Neural progenitor cell (in vitro differentiated cells): ENCODE data around the gene HCFC2. TPM values are rescaled to one million over a fixed set of nuclear protein-coding genes. Genes with fewer than 3 reads are reported as not detected.
A peak's percentile ranks its signal among the peaks of the same experiment; 100 is the strongest.

Experiments
- DNase-seq: peaks from one replicate; pipeline ENCODE4 v3.0.0-alpha.2; 2016; ENCODE audit warnings: low spot score
- H2AFZ ChIP-seq: fragments of 200-600 bp; sonication (generic); replicated peaks from 2 replicates; pipeline ENCODE4 v1.6.1; 2016; ENCODE audit warnings: antibody characterized with exemption
- H3F3A ChIP-seq: fragments of 200-600 bp; sonication (generic); 2 replicates; pipeline ENCODE4 v1.6.1; 2016; ENCODE audit warnings: antibody characterized with exemption, low read depth
- H3K27ac ChIP-seq: fragments of 200-600 bp; sonication (generic); 2 replicates; pipeline ENCODE4 v1.5.1; 2016; ENCODE audit warnings: mild to moderate bottlenecking
- H3K27me3 ChIP-seq: fragments of 200-600 bp; sonication (generic); 2 replicates; pipeline ENCODE4 v1.6.1; 2016; ENCODE audit warnings: mild to moderate bottlenecking, moderate library complexity
- H3K36me3 ChIP-seq: fragments of 200-600 bp; sonication (generic); 2 replicates; pipeline ENCODE4 v1.5.1; 2016
- H3K4me1 ChIP-seq: fragments of 200-600 bp; sonication (generic); 2 replicates; pipeline ENCODE4 v1.6.1; 2016; ENCODE audit warnings: mixed run types
- H3K4me2 ChIP-seq: fragments of 200-600 bp; sonication (generic); 2 replicates; pipeline ENCODE4 v1.6.1; 2016
- H3K4me3 ChIP-seq: fragments of 200-600 bp; sonication (generic); 2 replicates; pipeline ENCODE4 v1.5.1; 2016
- H3K79me2 ChIP-seq: fragments of 200-600 bp; sonication (generic); 2 replicates; pipeline ENCODE4 v1.6.1; 2016; ENCODE audit warnings: low read depth
- H3K9ac ChIP-seq: fragments of 200-600 bp; sonication (generic); 2 replicates; pipeline ENCODE4 v1.6.1; 2016
- H3K9me3 ChIP-seq: fragments of 200-600 bp; sonication (generic); 2 replicates; pipeline ENCODE4 v1.5.1; 2016; ENCODE audit warnings: low read depth
- H4K20me1 ChIP-seq: fragments of 200-600 bp; sonication (generic); 2 replicates; pipeline ENCODE4 v1.6.1; 2016; ENCODE audit warnings: low read depth
- H3K27ac Mint-ChIP-seq: 3 replicates; pipeline ENCODE4 v1.8.0; 2021; ENCODE audit warnings: mixed read lengths
- H3K27me3 Mint-ChIP-seq: 2 replicates; pipeline ENCODE4 v1.8.0; 2022; ENCODE audit warnings: low read depth, mild to moderate bottlenecking, inconsistent platforms, moderate library complexity, mixed read lengths; ENCODE audit not compliant: insufficient read depth
- H3K36me3 Mint-ChIP-seq: 3 replicates; pipeline ENCODE4 v1.8.0; 2021; ENCODE audit warnings: mixed read lengths
- H3K4me1 Mint-ChIP-seq: 3 replicates; pipeline ENCODE4 v1.8.0; 2021; ENCODE audit warnings: mixed read lengths
- H3K4me3 Mint-ChIP-seq: 3 replicates; pipeline ENCODE4 v1.8.0; 2021; ENCODE audit warnings: mild to moderate bottlenecking, moderate library complexity, mixed read lengths
- H3K9me3 Mint-ChIP-seq: 3 replicates; pipeline ENCODE4 v1.8.0; 2020; ENCODE audit warnings: mixed read lengths
- EZH2 ChIP-seq: fragments of 200-600 bp; sonication (generic); IDR thresholded peaks from 2 replicates; pipeline ENCODE4 v1.6.1; 2017; ENCODE audit warnings: antibody characterized with exemption, mild to moderate bottlenecking, moderate library complexity
- EZH2phosphoT487 ChIP-seq: fragments of 200-600 bp; sonication (generic); IDR thresholded peaks from 2 replicates; pipeline ENCODE4 v1.6.1; 2017; ENCODE audit warnings: antibody characterized with exemption
- total RNA-seq: library from RNA; depleted of rRNA; stranded (reverse); fragments of >200 nt; gene quantifications from 2 replicates; pipeline ENCODE4 v1.2.3, GENCODE V29; 2015; ENCODE audit warnings: low replicate concordance
- TF ChIP-seq, protein P1 (sequence below): fragments of 200-600 bp; sonication (generic); IDR thresholded peaks from 2 replicates; pipeline ENCODE4 v1.5.1; 2017; ENCODE audit warnings: antibody characterized with exemption, mild to moderate bottlenecking

Gene HCFC2
- total RNA-seq, 1 donor from 2014 or later = 4.6 TPM

DNA sequence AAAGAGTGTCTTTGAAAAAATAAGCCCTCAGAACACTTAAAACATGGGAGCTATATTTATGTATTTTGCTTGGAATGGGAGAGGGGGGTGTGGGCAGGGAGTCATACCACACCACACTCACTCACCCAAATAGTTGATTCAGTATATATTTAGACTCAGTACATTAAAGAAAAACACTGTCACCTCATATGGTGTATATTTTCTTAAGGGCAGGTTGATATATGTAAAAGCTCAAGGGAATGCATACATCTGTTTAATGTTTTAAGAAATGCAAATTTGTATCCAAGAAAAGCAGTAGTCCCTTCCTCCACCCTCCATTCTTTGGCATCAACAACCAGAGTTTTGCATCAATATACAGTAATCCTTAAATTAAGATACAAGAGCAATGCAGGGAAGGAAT is 72.2 kb downstream of the HCFC2 start:
- Histone ChIP-seq H3K36me3 (no peaks in the 10 kb centered on the region), H3K4me2 (peak overlapping the region; percentile 96), H2AFZ (no peak overlapping the region), H3K27ac (no peak overlapping the region), H3K4me3 (peak overlapping the region; percentile 84), H3K79me2 (peaks cover 58% of the 10 kb centered on the region), H3F3A (peaks cover 19% of the 10 kb centered on the region), H3K9me3 (no peaks in the 10 kb centered on the region), H4K20me1 (peaks cover 40% of the 10 kb centered on the region), H3K9ac (peak overlapping the region; percentile 75), H3K4me1 (peaks cover 26% of the 10 kb centered on the region), H3K27me3 (peaks cover 18% of the 10 kb centered on the region)
- Mint-ChIP-seq H3K36me3 (peaks cover 8% of the 10 kb centered on the region), H3K9me3 (no peaks in the 10 kb centered on the region), H3K27me3 (no peaks in the 10 kb centered on the region), H3K27ac (peak overlapping the region; percentile 95), H3K4me3 (peak overlapping the region; percentile 94), H3K4me1 (peaks cover 25% of the 10 kb centered on the region)
- TF ChIP-seq EZH2phosphoT487 (no peak), EZH2 (no peak)
- TF ChIP-seq, protein P1, sequence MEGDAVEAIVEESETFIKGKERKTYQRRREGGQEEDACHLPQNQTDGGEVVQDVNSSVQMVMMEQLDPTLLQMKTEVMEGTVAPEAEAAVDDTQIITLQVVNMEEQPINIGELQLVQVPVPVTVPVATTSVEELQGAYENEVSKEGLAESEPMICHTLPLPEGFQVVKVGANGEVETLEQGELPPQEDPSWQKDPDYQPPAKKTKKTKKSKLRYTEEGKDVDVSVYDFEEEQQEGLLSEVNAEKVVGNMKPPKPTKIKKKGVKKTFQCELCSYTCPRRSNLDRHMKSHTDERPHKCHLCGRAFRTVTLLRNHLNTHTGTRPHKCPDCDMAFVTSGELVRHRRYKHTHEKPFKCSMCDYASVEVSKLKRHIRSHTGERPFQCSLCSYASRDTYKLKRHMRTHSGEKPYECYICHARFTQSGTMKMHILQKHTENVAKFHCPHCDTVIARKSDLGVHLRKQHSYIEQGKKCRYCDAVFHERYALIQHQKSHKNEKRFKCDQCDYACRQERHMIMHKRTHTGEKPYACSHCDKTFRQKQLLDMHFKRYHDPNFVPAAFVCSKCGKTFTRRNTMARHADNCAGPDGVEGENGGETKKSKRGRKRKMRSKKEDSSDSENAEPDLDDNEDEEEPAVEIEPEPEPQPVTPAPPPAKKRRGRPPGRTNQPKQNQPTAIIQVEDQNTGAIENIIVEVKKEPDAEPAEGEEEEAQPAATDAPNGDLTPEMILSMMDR = no peak
- DNase-seq = no peak

DNA sequence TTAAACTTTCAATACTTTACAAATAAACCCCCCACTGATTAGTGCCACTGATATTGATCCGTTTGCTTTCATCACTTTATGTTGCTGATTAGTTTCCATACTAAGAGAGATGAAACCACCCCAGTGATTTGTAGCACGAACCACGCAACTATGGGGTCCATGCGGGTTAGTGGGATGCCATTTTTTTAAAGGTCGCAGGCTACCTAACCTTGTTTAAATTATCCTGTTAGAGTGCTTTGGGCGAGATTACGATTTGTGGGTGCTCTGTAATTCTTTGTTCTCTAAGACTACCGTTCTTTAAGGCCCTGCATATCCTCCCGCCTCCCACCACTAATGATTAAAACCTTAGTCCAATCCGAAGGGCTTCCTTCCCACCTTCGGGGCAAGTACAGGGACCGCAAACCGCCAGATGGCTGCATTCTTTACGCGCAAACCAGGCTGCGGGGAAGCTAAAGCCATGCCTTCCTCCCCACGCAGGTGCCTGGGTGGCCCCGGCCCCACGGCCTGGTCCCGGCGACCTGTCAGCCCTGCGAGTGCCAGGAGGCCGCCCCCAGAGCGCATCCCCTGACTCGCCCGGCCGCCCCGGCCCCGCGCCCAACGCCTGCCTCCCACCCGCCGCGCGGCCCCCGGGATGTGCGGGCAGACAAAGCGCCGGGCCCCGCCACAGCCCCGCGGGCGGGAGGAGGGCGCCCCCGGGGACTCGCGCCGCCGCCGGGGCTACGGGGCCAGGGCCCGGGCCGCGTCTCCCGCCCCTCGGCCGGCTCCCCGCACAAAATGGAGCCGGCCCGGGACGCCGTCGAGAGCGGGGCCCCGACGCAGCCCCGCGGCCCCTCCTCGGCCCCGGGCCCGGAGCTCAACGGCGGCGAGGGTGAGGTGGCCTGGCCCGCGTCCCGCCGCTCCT is 72.9 kb downstream of the HCFC2 start:
- Histone ChIP-seq H3K4me3 (peak overlapping the region; percentile 84), H3K27me3 (peaks cover 18% of the 10 kb centered on the region), H3K9me3 (no peaks in the 10 kb centered on the region), H3F3A (peaks cover 19% of the 10 kb centered on the region), H3K79me2 (peaks cover 51% of the 10 kb centered on the region), H4K20me1 (peaks cover 33% of the 10 kb centered on the region), H3K4me1 (peaks cover 26% of the 10 kb centered on the region), H3K4me2 (peak overlapping the region; percentile 96), H3K27ac (peak overlapping the region; percentile 93), H3K36me3 (no peaks in the 10 kb centered on the region), H3K9ac (peak overlapping the region; percentile 75), H2AFZ (no peak overlapping the region)
- H3K36me3 Mint-ChIP-seq = peaks cover 5% of the 10 kb centered on the region
- no peak for TF ChIP-seq EZH2
- TF ChIP-seq, protein P1 = no peak
- no peak for TF ChIP-seq EZH2phosphoT487
- peak overlapping the region; percentile 95 for H3K27ac Mint-ChIP-seq
- H3K9me3 Mint-ChIP-seq = no peaks in the 10 kb centered on the region
- peak overlapping the region; percentile 94 for H3K4me3 Mint-ChIP-seq
- DNase-seq = peak; percentile 69
- no peaks in the 10 kb centered on the region for H3K27me3 Mint-ChIP-seq
- H3K4me1 Mint-ChIP-seq = peaks cover 25% of the 10 kb centered on the region

DNA sequence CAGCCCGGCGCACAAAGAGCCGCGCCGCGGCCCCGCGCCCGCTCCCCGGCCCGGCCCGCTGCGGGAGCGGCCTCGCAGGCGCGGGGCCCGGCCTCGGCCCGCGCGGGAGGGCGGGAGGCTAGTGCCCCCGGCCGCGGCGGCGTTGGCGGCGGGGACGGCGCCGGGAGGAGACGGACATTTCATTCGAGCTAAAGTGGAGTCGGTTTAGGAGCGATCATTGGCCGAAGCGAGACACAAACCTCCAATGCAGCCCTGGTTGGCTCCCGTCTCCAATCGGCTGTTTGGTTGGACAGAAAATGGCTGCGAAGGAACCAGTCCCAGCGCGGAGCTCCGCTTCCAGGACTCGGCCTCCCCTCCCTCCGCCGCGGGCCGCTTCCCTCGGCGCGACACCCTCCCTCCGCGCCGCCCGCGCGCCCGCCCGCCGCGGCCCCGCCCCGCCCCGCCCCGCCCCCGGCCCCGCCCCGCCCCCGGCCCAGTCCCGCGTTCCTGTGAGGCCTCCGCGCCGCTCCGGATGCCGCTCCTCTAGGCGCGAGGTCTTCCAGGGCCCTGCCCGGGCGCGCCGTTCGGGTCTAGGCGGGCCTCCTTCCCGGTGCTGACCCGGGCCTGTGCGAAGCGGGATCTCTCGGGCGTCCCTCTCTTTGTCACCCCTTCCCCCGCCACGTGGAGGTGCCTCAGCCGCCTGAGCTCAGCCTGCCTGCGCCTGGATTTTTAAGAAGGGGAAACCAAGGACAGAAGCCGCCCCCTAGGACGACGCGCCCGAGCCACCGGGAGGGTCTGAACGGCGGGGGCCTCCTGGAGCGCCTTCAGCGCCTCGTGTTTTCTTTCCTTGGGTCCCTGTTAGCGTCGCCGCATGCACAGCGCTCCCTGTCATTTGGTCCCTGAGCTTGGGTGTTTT is 73.8 kb downstream of the HCFC2 start, which contains the start of gene NFYB:
Gene NFYB, minus strand, starts transcription at position 309 of the 895 bp plus-strand sequence. CDS start 2,757 bp downstream, outside the sequence.
- peak within 1 kb of the TSS; percentile 95 for H3K27ac Mint-ChIP-seq
- peak within 1 kb of the TSS; percentile 87 for H2AFZ ChIP-seq
- peak within 1 kb of the TSS; percentile 84 for H3K4me3 ChIP-seq
- peak; percentile 97 for DNase-seq
- H3K36me3 Mint-ChIP-seq = no peaks in the 10 kb centered on the region
- peak within 1 kb of the TSS; percentile 75 for H3K9ac ChIP-seq
- H3K4me1 ChIP-seq = peaks cover 26% of the 10 kb centered on the region
- H3K27ac ChIP-seq = peak within 1 kb of the TSS; percentile 93
- H4K20me1 ChIP-seq = peaks cover 24% of the 10 kb centered on the region
- H3K9me3 Mint-ChIP-seq = no peaks in the 10 kb centered on the region
- peaks cover 42% of the 10 kb centered on the region for H3K79me2 ChIP-seq
- H3K4me1 Mint-ChIP-seq = peaks cover 22% of the 10 kb centered on the region
- peaks cover 19% of the 10 kb centered on the region for H3F3A ChIP-seq
- H3K4me3 Mint-ChIP-seq = peak within 1 kb of the TSS; percentile 94
- H3K27me3 Mint-ChIP-seq = no peaks in the 10 kb centered on the region
- H3K4me2 ChIP-seq = peak within 1 kb of the TSS; percentile 96
- TF ChIP-seq EZH2 = no peak
- TF ChIP-seq, protein P1 = no peak
- TF ChIP-seq EZH2phosphoT487 = no peak
- peaks cover 18% of the 10 kb centered on the region for H3K27me3 ChIP-seq
- H3K36me3 ChIP-seq = no peaks in the 10 kb centered on the region
- no peaks in the 10 kb centered on the region for H3K9me3 ChIP-seq
